CD4-positive, alpha-beta T cell treated with Interleukin-15 for 4 hours (primary cell): Measurements from ENCODE around the gene PADI3.
A peak's percentile ranks its signal among the peaks of the same experiment; 100 is the strongest.

Experiments
- DNase-seq: peaks from one replicate; pipeline ENCODE4 v3.0.0-alpha.2; 2020; ENCODE audit warnings: low spot score

The PADI3 gene

GRCh38 chr1:17214876-17215544, 33.9 kb upstream of the PADI3 start:
- DNase-seq, result no peak

DNA sequence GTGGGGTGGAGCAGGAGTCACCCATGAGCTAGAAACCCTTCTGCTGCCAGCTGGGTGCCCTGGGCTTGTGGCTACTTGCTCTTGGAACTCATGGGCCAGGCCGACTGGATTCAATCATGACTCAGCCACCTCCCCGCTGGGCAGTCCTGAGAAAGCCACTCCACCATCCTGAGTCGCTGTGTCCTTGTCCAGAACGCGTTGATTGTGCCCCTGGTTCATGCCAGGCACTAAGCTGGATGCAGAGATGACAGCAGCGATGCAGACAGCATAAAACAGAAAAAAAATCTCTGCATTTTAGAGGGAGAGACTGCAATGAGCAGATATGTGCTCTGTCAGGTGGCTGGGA, 33.4 kb upstream of the PADI3 start:
- no peak for DNase-seq

GRCh38 chr1:17216078-17216477, 32.8 kb upstream of the PADI3 start:
- no peak for DNase-seq

DNA sequence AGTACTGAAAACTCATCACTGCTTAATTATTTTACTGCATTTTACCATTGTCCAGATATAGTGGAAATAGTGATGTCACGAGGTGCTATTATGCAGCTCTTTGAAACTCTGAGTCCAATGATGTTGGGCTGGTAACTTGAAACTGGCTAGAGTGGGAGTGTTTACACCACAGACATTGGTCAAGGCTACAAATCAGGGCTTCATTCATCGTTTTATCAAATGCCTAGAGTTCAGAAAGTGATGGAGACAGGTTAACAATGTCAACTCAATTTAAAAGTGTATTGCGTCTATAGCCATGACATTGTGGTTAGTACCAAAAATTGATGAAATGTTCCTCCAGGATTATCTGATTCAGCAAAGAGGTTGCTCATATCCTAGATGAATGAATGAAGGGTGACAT, 31.3 kb upstream of the PADI3 start:
- no peak for DNase-seq

- no peak for DNase-seq
Observed at GRCh38 chr1:17218939-17219338, 30.0 kb upstream of the PADI3 start.

- no peak for DNase-seq
Observed at GRCh38 chr1:17220287-17220686, 28.6 kb upstream of the PADI3 start.

GRCh38 chr1:17222557-17222956, 26.3 kb upstream of the PADI3 start:
- no peak for DNase-seq

GRCh38 chr1:17224434-17224833, 24.5 kb upstream of the PADI3 start:
- no peak for DNase-seq

- DNase-seq, result no peak
Observed at GRCh38 chr1:17225140-17225539, 23.8 kb upstream of the PADI3 start.

GRCh38 chr1:17227358-17227915, 21.5 kb upstream of the PADI3 start:
- DNase-seq, result no peak

- no peak for DNase-seq
Observed at GRCh38 chr1:17228619-17229018, 20.3 kb upstream of the PADI3 start.

GRCh38 chr1:17229379-17229778, 19.5 kb upstream of the PADI3 start:
- DNase-seq, result no peak

DNA sequence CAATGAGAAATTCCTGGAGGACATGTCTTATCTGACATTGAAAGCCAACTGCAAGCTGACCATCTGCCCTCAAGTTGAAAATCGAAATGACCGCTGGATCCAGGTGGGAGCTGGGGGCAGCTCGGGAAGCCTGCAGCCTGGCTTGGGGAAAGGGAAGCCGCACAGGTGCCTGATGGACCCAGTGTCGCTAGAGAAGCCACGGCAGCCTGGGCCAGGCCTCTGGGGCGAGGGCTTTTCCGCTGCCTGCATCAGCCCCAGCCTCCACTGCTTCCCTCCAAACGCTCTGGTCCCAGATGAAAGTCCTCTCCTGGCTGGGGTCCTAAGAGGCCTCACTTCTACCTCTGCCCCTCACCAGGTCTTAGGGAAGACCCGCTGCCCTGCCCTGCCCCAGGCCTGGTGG, 18.8 kb upstream of the PADI3 start:
- DNase-seq, result no peak

- no peak for DNase-seq
Observed at GRCh38 chr1:17230671-17231310, 18.1 kb upstream of the PADI3 start.

GRCh38 chr1:17232759-17233661, 15.9 kb upstream of the PADI3 start:
- DNase-seq, result no peak

GRCh38 chr1:17233675-17234320, 15.1 kb upstream of the PADI3 start:
- DNase-seq, result no peak

- no peak for DNase-seq
Observed at GRCh38 chr1:17234405-17234804, 14.5 kb upstream of the PADI3 start.

DNA sequence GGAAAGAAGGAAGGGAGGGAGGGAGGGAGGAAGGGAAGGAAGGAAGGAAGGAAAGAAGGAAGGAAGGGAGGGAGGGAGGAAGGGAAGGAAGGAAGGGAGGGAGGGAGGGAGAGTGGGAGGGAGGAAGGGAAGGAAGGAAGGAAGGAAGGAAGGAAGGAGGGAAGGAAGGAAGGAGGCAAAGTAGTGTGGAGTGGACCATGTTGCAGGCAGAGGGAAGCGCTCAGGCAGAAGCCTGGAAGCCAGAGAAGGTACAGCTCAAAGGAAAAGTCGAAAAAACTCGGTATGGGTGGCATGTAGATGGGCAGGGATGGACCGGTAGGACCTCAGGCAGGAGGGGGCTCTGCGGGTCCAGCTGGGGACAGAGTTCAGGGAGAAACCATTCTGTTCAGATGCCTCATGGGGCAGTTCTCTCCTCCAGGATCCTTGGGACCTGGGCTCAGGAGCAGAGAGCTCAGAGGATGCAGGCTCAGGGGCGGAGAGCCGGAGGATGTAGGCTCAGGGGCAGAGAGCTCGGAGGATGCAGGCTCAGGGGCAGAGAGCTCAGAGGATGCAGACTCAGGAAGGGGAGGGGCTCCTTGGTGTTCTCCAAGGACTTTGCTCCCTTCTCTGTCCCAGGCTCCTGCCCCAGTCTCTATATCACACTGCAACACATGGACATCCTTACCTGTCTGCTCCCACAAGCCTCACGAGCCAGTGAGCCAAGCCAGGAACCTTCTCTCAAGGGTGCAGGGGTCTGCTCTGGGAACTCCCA, 13.6 kb upstream of the PADI3 start:
- no peak for DNase-seq

DNA sequence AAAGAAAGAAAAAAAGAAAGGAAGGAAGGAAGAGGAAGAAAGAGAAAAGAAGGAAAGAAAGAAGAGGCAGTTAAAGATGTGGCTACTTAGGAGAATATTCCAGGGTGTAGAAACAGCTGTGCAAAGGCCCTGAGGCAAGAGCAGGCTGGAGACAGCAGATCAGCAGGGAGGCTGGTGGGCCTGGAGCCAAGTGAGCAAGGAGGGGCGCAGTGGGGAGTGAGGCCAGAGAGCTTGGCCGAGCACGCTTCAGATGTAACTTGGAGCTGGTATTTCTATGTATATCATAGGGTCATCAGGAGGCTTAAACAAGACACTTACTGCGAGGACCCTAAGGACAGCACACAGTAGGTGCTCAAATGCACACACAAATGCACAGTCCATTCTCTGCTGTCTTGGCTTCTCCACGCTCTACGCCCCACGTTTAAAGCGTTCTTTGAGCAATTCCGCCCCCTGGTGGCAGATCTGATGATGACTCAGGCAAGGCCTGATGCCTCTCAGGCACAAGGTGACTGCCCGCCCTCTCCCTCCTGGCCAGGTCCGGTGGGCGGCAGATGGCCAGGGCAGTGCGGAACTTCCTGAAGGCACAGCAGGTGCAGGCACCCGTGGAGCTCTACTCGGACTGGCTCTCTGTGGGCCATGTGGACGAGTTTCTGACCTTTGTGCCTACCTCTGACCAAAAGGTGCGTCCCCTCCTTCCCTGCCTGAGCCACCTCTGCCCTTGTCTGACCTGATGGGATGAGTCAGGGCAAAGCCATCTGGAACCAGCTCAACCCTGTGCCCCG, 11.9 kb upstream of the PADI3 start:
- DNase-seq, result peak; percentile 83

DNA sequence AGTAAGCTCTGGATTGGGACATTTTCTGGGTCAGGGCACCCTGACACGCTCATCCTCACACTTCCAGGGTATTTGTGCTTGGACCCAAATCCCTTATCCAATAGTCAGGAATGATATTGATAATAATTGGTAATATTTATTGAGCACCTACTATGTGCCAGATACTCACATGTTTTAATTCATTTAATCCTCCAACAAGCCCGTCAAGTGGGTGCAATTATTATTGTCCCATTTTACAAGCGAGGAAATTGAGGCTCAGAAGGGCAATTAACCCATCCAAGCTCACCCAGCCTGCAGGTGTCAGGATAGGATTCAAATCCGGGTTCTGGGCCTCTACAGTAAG, 11.4 kb upstream of the PADI3 start:
- DNase-seq, result no peak

DNA sequence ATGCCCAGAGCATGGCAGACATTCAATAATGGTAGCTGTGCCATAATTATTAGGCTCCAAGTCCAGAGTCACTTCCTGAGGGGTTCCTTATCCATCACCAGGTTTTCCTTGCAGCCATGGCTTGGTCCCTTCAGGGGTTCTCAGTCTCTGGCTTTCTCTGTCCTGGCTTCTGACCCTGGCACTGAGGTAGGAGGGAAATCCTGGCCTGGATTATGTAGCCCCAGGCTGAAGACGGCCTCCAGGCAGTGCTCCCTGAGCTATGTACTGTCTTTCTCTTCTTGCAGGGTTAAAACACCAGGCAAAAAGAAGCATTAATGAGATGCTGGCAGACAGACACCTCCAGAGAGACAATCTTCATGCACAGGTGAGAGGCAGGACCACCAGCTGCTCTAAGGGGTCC, 9.5 kb upstream of the PADI3 start:
- no peak for DNase-seq
